IPS-NIHi11 (cell line): Measurements from ENCODE around the gene ZNF497.
"Not testable (repeated sequence)": the region's sequence is repeated elsewhere in the genome, so short reads cannot be mapped to it uniquely, and the experiment has no call there.

Experiments
- DNase-seq: peaks from one replicate; pipeline ENCODE4 v3.0.0; 2012; ENCODE audit warnings: mixed read lengths, low spot score

ZNF497 gene

DNA sequence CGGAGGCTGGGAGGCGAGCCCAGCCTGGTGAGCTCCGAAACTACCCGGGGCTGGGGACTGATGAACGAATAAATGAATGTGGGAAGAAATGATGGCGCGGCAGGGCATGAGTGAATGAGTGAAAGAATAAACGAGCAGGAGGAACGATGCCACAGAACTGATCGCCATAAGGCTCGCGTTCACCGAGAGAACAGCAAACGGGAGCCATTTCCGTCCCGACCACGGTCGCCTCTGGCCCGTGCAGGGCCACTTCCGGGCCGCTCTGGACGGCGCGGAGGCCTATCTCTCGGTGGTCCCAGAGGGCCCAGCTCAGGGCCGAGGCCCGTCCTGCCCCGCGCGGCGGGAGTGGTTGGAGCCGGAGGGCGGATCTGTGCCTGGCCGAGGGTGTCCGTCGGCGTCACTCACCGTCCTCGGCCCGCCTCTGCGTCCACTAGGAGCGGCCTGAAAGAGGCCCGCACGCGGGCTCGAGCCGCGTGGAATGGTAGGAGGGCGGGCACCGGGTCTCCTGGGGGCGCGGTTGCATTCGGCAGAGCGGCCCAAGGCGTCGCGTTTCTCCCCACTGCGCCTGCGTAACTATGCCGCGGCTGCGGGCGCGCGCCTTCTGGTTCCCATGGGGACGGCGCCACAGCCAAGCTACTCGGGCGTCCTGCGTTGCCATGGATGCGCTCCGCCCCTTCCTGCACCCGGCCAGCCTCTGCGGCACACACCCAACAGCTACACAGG lies at the start of gene ZNF497:
Gene ZNF497 (minus strand): TSS at position 480 of the 723 bp plus-strand sequence. CDS start 5,116 bp downstream, outside the sequence.
- peak; percentile 100 for DNase-seq

DNA sequence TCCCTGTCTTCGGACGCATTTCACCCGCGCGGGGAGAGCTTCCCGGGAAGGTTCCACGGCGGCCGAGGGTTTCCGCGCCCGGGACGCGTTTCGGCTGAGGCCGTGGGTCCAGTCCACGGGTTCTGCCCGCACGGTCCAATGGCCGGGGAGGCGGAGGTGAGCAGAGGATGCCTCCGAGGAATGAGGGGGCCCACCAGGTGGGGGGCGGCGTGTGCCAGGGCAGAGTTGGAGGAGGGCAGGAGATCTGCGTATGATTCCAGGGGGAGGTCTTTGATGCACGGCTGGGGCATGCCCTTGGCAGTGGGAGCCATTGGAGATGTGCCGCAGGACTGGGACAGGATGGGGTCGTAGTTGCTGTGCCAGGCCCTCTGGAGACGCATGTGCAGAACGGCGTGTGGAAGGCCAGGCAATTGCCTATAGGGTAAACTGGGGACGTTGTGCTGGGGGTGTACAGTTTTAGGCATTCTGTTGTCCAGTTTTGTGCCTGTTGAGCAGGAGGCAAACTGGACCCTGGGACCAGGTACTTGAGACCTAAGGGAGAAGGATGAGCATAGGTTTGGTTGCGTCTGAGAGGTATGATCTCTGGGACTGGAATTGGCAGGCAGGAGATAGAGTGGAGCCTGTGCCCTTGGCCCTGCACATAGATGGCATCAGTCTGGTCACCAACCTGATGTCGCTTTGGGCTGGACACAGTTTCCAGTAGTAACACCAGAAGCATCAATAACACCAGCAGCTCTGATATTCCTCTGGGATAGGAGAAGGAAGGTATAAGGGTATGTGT lies 46.6 kb upstream of the ZNF497 start:
- peak; percentile 30 for DNase-seq

DNA sequence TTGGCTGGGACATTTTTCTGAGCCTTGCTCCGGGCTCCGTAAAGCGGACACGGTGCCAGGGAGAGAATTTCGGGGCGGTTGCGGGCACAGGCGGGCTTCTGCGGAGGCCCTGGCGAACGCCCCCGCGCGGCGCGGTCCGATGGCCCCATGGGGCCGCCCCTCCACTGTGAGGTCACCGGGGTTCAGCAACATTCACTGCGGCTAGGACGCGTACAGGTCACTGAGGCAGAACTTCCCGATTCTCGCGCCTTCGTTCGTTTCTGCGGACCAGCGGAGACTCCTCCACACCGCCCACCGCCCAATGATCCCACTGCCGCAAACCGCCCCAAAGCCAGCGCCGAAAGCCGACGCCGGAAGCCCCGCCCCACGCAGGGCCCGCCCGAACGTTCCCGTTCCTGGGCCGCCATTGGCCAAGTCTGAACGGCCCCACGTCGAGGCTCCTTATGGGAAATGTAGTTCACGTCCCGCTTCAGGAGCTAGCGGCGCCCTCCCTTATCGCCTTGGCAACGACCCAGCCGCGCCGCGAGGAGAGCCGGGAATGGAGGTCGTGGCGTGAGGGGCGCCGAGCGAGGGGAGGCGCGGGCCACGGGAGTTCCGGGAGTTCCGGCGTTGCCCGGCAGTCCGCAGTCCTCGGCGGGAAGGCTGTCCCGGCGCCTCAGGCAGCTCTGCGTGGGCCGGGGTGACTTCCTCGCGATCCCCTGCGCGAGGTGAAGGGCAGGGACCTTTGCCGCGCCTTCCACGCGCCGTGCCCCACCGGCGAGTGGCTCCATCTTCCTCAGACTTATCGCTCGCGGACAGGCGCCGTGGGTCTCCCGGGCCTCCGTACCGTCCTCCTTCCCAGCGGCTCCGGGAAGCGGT lies 45.8 kb upstream of the ZNF497 start, which contains the start of gene ZNF584:
Gene ZNF584 (plus strand): TSS at position 498 of the 858 bp plus-strand sequence. CDS start 499 bp downstream, outside the sequence.
- DNase-seq = peak; percentile 98

GRCh38 chr19:58407658-58408151 lies 45.2 kb upstream of the ZNF497 start:
- DNase-seq = no peak

GRCh38 chr19:58406818-58407657 lies 44.5 kb upstream of the ZNF497 start:
- no peak for DNase-seq

DNA sequence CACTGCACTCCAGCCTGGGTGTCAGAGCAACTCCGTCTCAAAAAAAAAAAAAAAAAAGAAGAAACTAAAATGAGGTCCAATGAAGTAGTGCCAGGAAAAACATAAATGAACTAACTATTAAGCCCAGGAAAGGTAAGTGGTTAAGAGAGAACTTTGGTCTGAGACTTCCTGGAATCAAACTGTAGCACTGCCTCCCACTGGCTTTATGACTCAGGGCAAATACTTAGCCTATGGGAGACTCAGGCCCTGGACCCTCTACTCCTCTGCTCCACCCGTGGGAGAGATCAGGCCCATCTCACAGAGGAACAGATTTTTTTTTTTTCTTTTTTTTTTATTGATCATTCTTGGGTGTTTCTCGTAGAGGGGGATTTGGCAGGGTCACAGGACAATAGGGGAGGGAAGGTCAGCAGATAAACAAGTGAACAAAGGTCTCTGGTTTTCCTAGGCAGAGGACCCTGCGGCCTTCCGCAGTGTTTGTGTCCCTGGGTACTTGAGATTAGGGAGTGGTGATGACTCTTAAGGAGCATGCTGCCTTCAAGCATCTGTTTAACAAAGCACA lies 41.4 kb upstream of the ZNF497 start:
- DNase-seq = not testable (repeated sequence)

DNA sequence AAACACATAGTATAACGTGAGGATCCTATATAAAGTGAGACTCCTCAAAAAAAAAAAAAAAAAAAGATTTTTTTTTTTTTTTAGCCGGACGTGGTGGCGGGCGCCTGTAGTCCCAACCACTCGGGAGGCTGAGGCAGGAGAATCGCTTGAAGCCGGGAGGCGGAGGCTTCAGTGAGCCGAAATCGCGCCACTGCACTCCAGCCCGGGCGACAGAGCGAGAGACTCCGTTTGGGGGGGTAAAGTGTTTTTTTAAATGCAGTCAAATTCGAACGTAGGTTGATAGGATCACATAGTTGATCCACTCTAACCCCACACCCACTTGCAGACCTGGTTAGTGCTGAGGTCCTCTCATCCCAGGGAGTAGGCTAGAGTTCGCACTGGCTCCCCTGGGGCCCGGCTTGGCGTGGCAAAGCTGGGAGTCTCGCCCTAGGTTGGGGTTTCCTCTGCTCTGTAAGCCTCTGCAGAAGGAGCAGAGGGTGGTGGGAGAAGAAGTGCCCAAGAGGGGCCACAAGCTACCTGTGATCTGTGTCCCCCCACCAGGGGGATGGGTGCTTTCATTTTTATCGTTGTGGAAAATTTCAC lies 39.4 kb upstream of the ZNF497 start:
- no peak for DNase-seq

DNA sequence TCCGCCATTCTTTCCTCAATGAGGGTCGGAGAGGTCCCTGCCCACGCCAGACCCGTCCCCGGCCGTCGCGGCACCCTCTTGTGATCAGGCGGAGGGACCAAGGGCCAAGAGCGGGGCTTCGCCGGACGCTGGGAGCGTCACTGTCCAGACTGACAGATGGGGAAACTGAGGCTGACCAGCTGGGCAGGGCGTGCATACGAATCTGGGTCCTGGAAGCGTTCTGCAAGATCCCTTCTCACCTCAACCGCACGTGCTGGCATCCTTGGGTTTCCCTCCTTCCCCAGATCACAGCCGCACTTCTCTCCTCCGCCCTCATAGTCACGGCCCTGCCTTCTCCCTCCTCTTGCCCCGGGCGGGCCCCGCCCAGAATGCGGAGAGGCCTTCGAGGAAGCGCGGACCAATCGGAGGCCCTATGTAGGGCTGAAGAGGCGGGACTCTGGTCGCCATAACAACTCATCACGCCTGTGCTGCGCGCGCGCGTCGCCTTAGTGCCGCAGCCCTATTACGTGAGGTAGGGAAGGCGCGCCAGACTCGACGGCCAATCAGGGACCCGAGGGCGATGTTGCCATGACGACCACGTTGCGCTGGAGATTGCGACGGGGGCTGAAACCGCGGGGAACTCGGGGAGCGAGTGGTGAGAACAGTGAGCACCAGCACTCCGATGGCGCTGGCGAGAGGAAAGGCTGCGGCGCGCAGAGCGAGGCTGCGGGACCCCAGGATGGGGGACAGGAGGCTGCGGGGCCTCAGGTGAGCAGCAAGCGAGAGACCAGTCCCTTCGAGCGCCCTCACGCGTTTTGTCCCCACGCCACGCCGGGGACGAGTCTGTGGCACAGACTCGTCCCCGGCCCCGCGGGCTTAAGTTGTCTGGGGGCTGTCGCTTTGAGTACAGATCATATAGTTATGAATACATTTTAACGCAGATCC lies 38.6 kb upstream of the ZNF497 start:
- DNase-seq = peak; percentile 97

DNA sequence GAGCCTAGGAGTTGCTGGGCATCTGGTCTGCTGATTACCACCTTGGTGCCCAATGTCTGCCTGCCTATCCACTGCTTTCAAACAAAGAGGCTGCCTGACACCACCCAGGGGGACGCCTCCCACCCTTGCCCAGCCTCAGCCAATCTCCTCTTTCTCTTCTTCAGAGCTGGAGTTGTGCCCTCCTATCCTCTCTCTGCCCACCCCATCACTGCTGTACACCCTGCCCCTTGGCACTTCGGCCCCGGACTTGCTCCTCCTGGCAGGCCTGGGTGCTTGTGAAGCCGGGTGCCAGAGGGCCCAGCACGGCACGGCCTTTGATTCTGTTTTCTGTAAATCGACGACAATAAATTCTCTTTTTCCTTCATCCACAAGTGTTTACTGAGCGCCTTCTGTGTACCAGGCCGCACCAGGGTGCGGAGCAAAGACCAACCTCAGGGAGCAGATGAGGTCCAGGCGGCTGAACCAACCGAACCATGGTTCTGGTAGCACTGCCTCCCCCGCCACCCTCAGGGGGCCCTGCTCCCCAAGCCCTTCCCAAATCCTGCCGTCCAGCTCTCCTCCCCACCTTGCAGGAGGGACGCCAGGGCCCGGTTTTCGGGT lies 37.9 kb upstream of the ZNF497 start:
- no peak for DNase-seq

GRCh38 chr19:58399903-58400302 lies 37.4 kb upstream of the ZNF497 start:
- DNase-seq = no peak

DNA sequence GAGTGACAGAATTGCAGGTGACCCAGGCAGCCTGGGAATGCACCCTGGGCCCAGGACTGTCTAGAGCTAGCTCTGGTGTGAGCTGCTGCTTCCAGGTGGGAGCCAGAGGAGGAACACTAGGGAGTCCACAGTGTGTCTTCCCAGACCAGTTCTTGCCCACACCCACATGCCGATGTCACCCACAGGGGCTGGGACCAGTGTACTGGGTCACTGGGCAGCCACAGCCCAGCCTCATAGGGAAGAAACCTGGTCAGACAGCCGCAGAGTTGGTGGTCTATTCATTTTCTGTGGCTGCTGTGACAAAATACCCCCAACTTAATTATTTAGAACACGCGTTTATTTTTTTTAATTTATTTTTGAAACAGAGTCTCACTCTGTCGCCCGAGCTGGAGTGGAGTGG lies 36.0 kb upstream of the ZNF497 start:
- no peak for DNase-seq

DNA sequence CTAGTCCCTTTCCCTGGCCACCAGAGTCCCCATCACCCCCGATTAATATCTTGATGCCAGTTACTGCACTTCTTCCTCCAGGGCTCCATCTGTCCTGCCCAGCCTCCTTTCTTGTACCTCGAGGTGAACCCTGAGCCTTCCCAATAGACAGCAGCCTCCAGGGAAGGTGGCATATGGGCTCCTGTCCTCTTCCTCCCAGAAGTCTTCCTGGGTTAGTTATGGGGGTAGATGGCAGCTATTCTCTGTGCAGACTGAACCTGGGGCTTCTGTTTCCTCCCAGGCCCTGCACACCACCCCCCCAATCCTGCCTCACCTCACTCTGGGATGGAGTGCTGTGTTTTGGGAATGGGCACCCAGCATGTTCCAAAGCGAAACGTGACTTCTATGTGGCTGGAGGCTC lies 35.5 kb upstream of the ZNF497 start:
- no peak for DNase-seq

DNA sequence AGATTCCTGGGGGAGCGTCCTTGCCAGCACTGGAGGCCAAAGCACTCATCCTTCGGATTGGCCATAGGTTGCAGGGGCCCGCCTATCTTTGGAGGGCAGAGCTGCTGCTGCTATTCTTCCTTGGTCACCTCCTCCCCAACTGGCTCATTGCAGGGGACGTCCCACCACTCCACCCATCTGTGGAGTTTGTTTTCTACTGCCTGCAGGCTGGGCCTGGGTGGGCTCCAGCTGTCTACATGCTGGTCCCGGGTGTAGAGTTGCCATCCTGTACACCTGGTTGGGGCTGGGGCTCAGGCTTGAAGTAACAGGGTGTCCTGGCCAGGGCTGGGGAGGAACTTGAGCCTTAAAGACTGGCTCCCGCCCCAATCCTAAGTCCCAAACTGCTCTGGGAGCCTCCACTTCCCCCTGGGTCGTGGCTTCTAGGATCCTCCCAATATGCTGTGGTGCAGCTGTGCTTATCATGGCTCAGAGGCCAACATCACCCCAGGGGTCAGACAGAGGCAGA lies 35.0 kb upstream of the ZNF497 start:
- no peak for DNase-seq

GRCh38 chr19:58396691-58397532 lies 34.4 kb upstream of the ZNF497 start:
- DNase-seq = peak; percentile 26

- DNase-seq = peak; percentile 35
Measured at GRCh38 chr19:58395979-58396627, 33.6 kb upstream of the ZNF497 start.

DNA sequence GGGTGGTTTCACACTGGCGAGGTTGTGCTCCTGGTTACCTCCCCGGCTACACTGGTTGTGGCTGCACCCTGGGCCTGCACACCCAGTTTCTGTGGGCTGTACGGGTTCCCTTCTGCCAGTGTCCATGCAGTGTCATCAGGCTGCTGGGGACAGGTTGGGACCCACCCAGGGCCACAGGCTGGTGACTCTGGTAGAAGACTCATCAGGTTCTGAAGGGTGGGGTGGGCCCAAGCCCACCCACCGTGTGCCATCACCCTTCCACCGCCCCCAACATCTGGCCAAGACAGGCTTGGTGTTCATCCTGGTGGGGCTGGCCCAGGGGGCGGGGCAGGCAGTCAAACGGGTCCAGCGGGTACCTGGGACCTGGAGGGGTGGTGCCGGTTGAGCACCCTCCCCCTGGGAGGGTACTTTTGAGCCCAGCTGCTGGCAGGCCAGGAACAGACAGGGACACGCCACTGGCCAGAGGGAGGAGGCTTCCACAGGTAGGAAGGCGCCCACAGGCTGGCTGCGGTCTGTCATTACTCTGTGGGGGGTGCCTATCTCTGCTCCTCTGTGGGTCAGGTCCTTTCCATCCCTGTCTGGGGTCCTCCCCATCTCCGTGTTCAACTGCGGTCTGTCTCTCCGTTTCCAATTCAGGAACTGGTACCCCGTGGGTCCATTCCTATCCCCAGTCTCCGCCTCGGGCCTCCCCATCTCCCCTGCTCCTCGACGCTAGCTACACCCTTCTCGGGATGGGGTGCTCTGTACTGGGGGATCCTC lies 32.8 kb upstream of the ZNF497 start, which contains the start of gene RNF225:
Gene RNF225 (plus strand): TSS at position 437 of the 759 bp plus-strand sequence. CDS start 434 bp downstream, outside the sequence.
- DNase-seq = peak; percentile 76
